Vagina (tissue), 2 donors: ENCODE measurements around the gene CHMP2A. TPM values are rescaled to one million over a fixed set of nuclear protein-coding genes. Genes with fewer than 3 reads are reported as not detected.
"Not testable (repeated sequence)": the region's sequence is repeated elsewhere in the genome, so short reads cannot be mapped to it uniquely, and the experiment has no call there.

ENCODE experiments used
- DNase-seq, 2 donors: peaks; one replicate each; pipeline ENCODE4 v3.0.0-alpha.2; 2017; ENCODE audit errors: extremely low spot score in 2 of 2
- H3K27ac ChIP-seq: fragments of 200-600 bp; sonication (generic); one replicate; pipeline ENCODE4 v1.5.1; 2019
- H3K27me3 ChIP-seq: fragments of 200-600 bp; sonication (generic); one replicate; pipeline ENCODE4 v1.5.1; 2019
- H3K36me3 ChIP-seq, 2 donors: fragments of 200-600 bp; sonication (generic); one replicate each; pipeline ENCODE4 v1.5.1; 2017 to 2019
- H3K4me1 ChIP-seq: fragments of 200-600 bp; sonication (generic); one replicate; pipeline ENCODE4 v1.5.1; 2019
- H3K4me3 ChIP-seq, 2 donors: fragments of 200-600 bp; sonication (generic); 1 replicate in 1 of 2; 2 replicates in 1 of 2; pipeline ENCODE4 v1.5.1; 2016 to 2019
- H3K9me3 ChIP-seq: fragments of 200-600 bp; sonication (generic); one replicate; pipeline ENCODE4 v1.5.1; 2019
- POLR2A ChIP-seq, 2 donors: fragments of 450-650 bp; IDR thresholded peaks; one replicate each; pipeline ENCODE4 v1.6.1; 2017; ENCODE audit warnings: antibody characterized with exemption in 2 of 2, mild to moderate bottlenecking in 2 of 2, moderate library complexity in 2 of 2
- POLR2AphosphoS5 ChIP-seq, 2 donors: sonication (generic); formaldehyde crosslinking; IDR thresholded peaks; one replicate each; pipeline ENCODE4 v1.9.0; 2017; ENCODE audit warnings: antibody characterized with exemption in 2 of 2, mild to moderate bottlenecking in 2 of 2, low read depth in 1 of 2; ENCODE audit not compliant: insufficient read depth in 1 of 2
- intact Hi-C: fragments of 100-400 bp; cut with DNase I; formaldehyde crosslinking; loops from one replicate; pipeline ENCODE4 v1.15.1; 2023
- total RNA-seq: library from RNA; depleted of rRNA; stranded (reverse); fragments of >200 nt; gene quantifications from one replicate; pipeline ENCODE4 v1.2.3, GENCODE V29; 2016
- TF ChIP-seq, protein P1 (sequence below), 3 experiments: fragments of 450-650 bp in 2 of 3; fragments of 200-600 bp in 1 of 3; sonication (generic) in 1 of 3; IDR thresholded peaks; one replicate each; pipeline ENCODE4 v1.5.1; 2017 to 2019; ENCODE audit warnings: antibody characterized with exemption in 3 of 3, mild to moderate bottlenecking in 2 of 3, moderate library complexity in 2 of 3

CHMP2A gene
- total RNA-seq, 1 donor from 2014 or later = 76.4 TPM

DNA sequence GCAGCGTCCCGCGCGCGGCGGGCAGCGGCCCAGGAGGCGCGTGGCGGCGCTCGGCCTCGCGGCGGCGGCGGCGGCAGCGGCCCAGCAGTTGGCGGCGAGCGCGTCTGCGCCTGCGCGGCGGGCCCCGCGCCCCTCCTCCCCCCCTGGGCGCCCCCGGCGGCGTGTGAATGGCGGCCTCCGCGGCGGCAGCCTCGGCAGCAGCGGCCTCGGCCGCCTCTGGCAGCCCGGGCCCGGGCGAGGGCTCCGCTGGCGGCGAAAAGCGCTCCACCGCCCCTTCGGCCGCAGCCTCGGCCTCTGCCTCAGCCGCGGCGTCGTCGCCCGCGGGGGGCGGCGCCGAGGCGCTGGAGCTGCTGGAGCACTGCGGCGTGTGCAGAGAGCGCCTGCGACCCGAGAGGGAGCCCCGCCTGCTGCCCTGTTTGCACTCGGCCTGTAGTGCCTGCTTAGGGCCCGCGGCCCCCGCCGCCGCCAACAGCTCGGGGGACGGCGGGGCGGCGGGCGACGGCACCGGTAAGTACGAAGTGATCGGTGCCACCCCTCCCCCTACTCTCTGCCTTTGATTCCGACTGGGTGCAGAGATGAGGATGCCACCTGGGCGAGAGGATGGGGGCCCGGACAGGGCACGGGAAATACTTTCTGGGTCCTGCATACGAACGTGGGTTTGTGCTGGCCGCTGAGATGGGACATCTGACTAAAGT is 10.2 kb downstream of the CHMP2A start:
- Histone ChIP-seq H3K4me1 (peaks cover 34% of the 10 kb centered on the region), H3K36me3 (peaks cover 0 to 33% of the 10 kb centered on the region in 2 donors), H3K4me3 (peak overlapping the region; percentile 94 to 99), H3K27ac (peak overlapping the region; percentile 96), H3K27me3 (no peaks in the 10 kb centered on the region), H3K9me3 (no peaks in the 10 kb centered on the region)
- TF ChIP-seq POLR2AphosphoS5 (IDR thresholded peaks at IDR 0.05; ENCODE audit: insufficient read depth in 1 of 2, low read depth in 1 of 2) = no peak
- TF ChIP-seq, protein P1, sequence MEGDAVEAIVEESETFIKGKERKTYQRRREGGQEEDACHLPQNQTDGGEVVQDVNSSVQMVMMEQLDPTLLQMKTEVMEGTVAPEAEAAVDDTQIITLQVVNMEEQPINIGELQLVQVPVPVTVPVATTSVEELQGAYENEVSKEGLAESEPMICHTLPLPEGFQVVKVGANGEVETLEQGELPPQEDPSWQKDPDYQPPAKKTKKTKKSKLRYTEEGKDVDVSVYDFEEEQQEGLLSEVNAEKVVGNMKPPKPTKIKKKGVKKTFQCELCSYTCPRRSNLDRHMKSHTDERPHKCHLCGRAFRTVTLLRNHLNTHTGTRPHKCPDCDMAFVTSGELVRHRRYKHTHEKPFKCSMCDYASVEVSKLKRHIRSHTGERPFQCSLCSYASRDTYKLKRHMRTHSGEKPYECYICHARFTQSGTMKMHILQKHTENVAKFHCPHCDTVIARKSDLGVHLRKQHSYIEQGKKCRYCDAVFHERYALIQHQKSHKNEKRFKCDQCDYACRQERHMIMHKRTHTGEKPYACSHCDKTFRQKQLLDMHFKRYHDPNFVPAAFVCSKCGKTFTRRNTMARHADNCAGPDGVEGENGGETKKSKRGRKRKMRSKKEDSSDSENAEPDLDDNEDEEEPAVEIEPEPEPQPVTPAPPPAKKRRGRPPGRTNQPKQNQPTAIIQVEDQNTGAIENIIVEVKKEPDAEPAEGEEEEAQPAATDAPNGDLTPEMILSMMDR (IDR thresholded peaks at IDR 0.05) = no peak
- no peak for TF ChIP-seq POLR2A (IDR thresholded peaks at IDR 0.05)
- peak in 1 of 2 donors; percentile 86 for DNase-seq
- intact Hi-C loops = no loop called here

DNA sequence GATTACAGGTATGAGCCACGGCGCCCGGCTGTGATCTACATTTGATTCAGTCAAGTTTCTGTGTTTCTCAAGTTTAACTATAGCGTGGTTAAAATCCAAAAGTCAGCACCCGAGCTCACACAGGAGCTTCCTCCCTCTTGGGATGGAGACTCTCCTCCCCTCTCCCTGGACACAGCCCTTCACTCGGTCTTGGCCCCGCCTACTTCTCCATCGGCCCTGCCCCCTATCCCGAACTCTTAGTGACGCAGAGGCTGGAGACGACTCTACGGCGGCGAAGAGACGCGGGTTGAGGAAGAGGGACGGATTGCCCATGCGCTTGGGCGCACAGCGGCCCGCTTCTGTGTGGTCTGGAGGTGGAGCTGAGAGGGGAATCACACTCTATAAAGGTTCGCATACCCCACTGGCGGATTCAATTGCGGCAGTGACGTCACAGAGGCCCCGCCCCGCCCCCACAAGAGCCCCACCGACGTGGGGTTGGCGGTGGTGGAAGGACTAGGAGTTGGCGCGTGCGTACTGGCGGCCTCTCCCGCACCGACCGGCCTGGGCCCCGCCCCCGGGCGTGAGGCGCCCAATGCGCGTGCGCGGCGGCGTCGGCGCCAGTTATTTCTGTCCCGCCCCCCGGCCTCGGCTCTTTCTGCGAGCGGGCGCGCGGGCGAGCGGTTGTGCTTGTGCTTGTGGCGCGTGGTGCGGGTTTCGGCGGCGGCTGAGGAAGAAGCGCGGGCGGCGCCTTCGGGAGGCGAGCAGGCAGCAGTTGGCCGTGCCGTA is 10.9 kb downstream of the CHMP2A start, which contains the start of gene TRIM28:
Gene TRIM28 (plus strand): TSS at position 239 of the 765 bp plus-strand sequence. CDS start 694 bp downstream, outside the sequence.
- Histone ChIP-seq H3K27me3 (no peaks in the 10 kb centered on the region), H3K27ac (peak within 1 kb of the TSS; percentile 96), H3K9me3 (no peaks in the 10 kb centered on the region), H3K4me3 (peak within 1 kb of the TSS; percentile 94 to 99), H3K36me3 (peaks cover 0 to 26% of the 10 kb centered on the region in 2 donors), H3K4me1 (peaks cover 34% of the 10 kb centered on the region)
- TF ChIP-seq POLR2AphosphoS5 (IDR thresholded peaks at IDR 0.05; ENCODE audit: insufficient read depth in 1 of 2, low read depth in 1 of 2) (peak; percentile 90 to 98), POLR2A (IDR thresholded peaks at IDR 0.05) (peak; percentile 75 to 98)
- TF ChIP-seq, protein P1 (IDR thresholded peaks at IDR 0.05) = no peak
- DNase-seq = peak in 1 of 2 donors; percentile 99
- intact Hi-C loops = no loop called here

DNA sequence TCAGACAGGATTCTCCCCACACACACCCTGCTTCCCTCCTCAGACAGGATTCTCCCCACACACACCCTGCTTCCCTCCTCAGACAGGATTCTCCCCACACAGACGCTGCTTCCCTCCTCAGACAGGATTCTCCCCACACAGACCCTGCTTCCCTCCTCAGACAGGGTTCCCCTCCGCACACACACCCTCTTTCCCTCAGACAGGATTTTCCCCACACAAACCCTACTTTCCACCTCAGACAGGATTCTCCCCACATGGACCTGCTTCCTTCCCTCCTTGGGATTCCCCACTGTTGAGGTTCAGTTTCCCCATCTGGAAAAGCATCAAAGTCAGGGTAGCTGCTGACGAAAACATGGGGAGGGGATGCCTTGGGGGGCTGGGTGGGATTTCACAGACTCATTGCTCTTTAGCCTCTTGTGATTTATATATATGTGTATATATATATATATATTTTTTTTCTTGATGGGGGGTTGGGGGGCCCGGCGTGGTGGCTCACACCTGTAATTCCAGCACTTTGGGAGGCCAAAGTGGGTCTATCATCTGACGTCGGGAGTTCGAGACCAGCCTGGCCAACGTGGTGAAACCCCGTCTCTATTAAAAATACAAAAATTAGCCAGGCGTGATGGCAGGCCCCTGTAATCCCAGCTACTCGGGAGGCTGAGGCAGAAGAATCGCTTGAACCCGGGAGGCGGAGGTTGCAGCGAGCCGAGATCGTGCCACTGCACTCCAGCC is 12.1 kb downstream of the CHMP2A start:
- H3K36me3 ChIP-seq = peaks cover 0 to 14% of the 10 kb centered on the region in 2 donors
- H3K27me3 ChIP-seq, H3K9me3 ChIP-seq, intact Hi-C loops: not testable (repeated sequence)
- peak overlapping the region; percentile 94 to 99 for H3K4me3 ChIP-seq
- peaks cover 42% of the 10 kb centered on the region for H3K4me1 ChIP-seq
- peak in 1 of 2 donors; percentile 83 for DNase-seq
- H3K27ac ChIP-seq = peak overlapping the region; percentile 96

DNA sequence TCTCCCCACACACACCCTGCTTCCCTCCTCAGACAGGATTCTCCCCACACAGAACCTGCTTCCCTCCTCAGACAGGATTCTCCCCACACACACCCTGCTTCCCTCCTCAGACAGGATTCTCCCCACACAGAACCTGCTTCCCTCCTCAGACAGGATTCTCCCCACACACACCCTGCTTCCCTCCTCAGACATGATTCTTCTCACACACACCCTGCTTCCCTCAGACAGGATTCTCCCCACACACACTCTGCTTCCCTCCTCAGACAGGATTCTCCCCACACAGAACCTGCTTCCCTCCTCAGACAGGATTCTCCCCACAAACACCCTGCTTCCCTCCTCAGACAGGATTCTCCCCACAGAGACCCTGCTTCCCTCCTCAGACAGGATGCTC is 15.7 kb downstream of the CHMP2A start:
- H3K36me3 ChIP-seq, H3K27me3 ChIP-seq, intact Hi-C loops, H3K9me3 ChIP-seq, H3K27ac ChIP-seq, DNase-seq, H3K4me3 ChIP-seq: not testable (repeated sequence)
- peaks cover 14% of the 10 kb centered on the region for H3K4me1 ChIP-seq

DNA sequence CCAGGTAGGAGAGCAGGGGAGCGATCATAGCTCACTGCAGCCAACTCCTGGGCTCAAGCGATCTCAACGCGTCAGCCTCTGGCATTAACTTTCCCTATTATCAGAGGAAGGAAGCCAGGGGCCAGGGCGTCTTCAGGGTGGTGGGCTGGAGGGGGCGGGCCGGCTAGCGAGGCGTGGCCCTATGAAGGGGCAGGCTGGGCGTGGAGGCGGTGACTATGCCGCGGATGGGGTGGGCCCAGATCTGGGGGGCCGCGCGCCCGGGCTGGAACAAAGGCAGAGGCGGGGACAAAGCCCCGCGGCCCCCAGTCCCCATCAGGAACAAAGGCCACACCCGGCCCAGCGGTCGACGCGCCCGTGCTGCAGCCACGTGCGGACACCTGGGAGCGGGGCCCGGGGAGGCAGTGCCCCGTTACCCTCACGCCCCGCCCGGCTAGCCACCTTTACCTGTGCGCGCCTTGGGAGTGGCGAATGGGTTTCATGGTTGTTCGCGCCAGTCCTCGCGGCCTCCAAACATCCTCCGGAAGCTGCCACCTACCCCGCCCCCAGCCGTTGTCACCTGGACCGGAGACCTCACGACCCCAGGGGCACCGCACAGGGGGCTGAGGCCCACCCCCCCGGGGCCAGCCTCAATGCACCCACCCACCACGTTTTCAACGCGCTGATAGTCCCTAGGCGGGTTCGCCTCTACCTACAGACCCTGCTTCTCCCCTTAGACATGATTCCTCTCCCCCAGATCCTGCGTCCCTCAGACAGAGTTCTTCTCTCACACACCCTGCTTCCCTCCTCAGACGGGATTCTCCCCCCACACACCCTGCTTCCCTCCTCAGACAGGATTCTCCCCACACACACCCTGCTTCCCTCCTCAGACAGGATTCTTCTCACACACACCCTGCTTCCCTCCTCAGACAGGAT is 16.4 kb downstream of the CHMP2A start:
- H3K4me3 ChIP-seq = peak overlapping the region; percentile 25 to 37
- DNase-seq = peak in 1 of 2 donors; percentile 83
- no peaks in the 10 kb centered on the region for H3K27me3 ChIP-seq
- intact Hi-C loops = no loop called here
- peaks cover 13% of the 10 kb centered on the region for H3K4me1 ChIP-seq
- H3K9me3 ChIP-seq = no peaks in the 10 kb centered on the region
- TF ChIP-seq POLR2AphosphoS5 (IDR thresholded peaks at IDR 0.05; ENCODE audit: insufficient read depth in 1 of 2, low read depth in 1 of 2) (peak in 1 of 2 donors; percentile 17), POLR2A (IDR thresholded peaks at IDR 0.05) (no peak)
- TF ChIP-seq, protein P1 (IDR thresholded peaks at IDR 0.05) = no peak
- H3K36me3 ChIP-seq = no peaks in the 10 kb centered on the region
- H3K27ac ChIP-seq = peak overlapping the region; percentile 20
